Occipital lobe (tissue), 2 donors: ENCODE data around the gene MYBPHL. TPM values are rescaled to one million over a fixed set of nuclear protein-coding genes. Genes with fewer than 3 reads are reported as not detected.

Experiments
- DNase-seq: peaks from one replicate; lab custom pipeline; 2025; lab: John Stamatoyannopoulos, UW
- total RNA-seq: library from RNA; depleted of rRNA; stranded (reverse); fragments of >200 nt; gene quantifications from one replicate; pipeline ENCODE4 v1.2.3, GENCODE V29; 2014

MYBPHL gene
- total RNA-seq = not detected

DNA sequence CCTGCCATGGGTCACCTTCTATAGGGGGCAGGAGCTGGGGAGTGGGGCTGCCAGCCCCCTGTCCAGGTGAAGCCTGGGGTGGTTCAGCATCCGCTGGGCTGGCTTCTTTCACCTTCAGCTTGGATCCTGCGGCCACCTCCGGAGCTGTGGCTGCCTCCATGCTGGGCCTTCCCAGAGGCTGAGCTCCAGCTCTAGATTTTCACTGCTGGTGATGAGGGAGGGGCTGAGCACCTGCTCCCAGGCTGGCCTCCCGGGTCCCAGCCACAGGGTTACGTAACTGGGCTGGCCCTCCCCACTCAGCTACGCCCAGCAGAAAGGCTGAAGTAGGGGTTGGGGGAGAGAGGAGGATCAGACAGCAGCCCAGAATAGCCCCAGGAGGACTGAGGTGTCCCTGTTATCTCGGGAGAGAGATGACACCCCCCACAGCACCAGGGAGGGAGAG, at the start of gene MYBPHL:
MYBPHL (minus strand) TSS at position 180 of the 442 bp plus-strand sequence; CDS start at position 160, 20 bp downstream.
- no peak for DNase-seq

GRCh38 chr1:109356505-109356904, 49.7 kb upstream of the MYBPHL start:
- no peak for DNase-seq

GRCh38 chr1:109354929-109355328, 48.1 kb upstream of the MYBPHL start:
- no peak for DNase-seq

GRCh38 chr1:109351457-109351856, 44.6 kb upstream of the MYBPHL start:
- DNase-seq = no peak

- DNase-seq = no peak
These were observed 43.8 kb upstream of the MYBPHL start for GRCh38 chr1:109350655-109351054.

- DNase-seq = no peak
These were observed 43.4 kb upstream of the MYBPHL start for GRCh38 chr1:109350182-109350581.

GRCh38 chr1:109347511-109347910, 40.7 kb upstream of the MYBPHL start:
- DNase-seq = no peak

- DNase-seq = no peak
These were observed 35.4 kb upstream of the MYBPHL start for GRCh38 chr1:109341944-109342930.

GRCh38 chr1:109338608-109339007, 31.8 kb upstream of the MYBPHL start:
- no peak for DNase-seq

DNA sequence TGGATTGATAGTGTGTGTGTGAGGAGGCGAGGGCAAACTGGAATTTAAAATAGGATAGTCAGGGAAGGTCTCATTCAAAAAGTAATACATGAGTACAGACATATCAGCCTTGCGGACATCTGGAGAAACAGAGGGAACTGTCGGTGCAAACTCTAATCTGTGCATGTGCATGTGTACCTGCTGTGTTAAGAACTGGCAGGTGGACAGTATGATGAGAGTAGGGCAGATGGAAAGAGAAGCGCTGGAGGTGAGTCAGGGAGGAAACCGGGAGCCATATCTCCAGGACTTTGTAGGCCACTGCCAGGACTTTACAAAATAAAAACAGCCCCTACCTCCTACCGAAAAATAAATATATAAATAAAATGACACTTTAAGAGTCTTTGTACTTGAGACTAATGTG, 31.3 kb upstream of the MYBPHL start:
- no peak for DNase-seq

- no peak for DNase-seq
These were observed 28.3 kb upstream of the MYBPHL start for GRCh38 chr1:109335091-109335490.

DNA sequence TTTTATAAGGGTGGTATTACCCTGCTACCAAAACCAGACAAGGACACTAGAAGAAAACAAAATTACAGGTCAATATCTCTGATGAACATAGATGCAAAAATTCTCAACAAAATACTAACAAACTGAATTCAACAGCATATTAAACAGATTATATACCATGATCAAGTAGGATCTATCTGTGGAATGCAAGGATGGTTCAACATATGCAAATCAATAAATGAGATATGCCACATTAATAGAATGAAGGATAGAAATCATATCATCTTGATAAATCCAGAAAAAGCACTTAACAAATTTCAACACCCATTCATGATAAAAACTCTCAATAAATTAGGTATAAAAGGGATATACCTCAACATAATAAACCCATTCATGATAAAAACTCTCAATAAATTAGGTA, 24.3 kb upstream of the MYBPHL start:
- DNase-seq = no peak

GRCh38 chr1:109327285-109327684, 20.5 kb upstream of the MYBPHL start:
- peak; percentile 59 for DNase-seq

GRCh38 chr1:109322974-109323373, 16.2 kb upstream of the MYBPHL start:
- DNase-seq = peak; percentile 57

GRCh38 chr1:109319114-109319513, 12.3 kb upstream of the MYBPHL start:
- no peak for DNase-seq

DNA sequence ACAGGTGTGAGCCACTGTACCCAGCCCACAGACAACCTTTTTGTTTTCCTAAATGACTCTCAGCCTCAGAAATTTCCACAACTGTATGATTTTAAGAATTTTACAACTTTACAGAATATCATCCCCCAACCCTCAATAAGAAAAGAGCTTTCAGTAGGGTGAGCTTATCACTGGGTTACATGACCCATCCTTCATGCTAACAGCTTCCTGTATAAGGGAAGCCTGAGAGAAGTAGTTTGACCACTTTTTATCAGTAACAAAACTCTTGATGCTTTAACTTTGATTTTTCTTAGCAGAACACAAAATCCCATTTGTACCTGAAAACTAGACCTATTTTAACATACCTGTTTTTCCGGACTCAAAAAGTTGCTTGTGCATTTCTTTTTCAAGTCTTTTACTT, 9.7 kb upstream of the MYBPHL start:
- DNase-seq = no peak

- DNase-seq = no peak
These were observed 8.5 kb upstream of the MYBPHL start for GRCh38 chr1:109315288-109315687.

DNA sequence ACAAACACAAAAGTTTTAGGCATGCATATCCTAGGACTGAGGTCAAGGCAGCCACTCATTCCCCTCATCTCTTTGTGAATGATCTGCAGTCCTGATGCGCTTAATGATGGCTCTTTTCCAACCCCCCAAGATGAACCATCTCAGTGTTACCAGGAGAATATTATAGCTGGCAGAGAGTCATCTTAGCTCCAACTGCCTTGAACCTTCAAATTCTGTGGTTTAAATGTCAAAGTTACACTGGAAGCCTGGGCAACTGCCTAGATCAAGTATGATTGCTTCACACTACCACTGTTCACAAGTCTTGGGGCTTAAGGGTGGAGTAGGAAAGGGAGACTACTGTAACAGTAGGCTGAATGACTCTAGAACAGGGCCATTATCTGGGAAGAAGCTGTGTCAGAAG, 8.0 kb upstream of the MYBPHL start:
- DNase-seq = no peak

DNA sequence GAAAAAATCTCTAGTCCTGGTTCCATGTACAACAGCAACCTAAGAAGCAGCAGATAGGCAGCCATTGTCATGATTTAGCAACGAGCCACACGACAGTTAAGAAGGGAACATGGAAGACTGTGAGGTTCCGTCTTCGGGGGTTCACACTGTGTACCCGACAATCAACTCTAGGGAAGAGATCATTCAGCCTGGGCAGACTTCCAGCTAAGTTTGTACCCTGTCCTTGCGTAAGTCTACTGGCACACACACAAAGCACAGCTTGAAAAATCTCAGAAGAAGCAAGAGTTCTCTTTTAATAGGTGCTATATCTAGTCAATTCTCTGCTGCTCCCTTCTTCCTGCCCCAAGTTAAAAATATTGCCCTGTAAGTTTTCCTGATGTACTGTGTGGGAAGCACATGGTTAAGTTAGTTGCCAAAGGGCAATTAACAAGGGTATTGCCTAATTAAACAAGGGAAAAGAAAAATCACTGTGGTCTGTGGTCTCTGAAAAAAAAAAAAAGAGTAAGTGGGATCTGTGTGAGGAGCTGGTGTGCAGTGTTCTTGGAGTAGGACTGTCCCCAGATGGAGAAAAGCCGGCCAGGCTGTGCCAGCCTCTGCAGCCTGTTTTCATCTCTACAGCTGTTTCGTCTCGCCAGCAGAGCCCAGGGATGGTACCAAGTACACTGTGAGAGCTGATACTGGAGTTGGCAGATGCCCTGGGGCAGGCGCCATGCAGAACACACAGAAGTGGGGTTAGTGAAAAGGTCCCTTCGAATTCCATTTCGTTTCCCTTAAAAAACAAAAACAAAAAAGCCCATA, 6.4 kb upstream of the MYBPHL start:
- DNase-seq = peak; percentile 74

DNA sequence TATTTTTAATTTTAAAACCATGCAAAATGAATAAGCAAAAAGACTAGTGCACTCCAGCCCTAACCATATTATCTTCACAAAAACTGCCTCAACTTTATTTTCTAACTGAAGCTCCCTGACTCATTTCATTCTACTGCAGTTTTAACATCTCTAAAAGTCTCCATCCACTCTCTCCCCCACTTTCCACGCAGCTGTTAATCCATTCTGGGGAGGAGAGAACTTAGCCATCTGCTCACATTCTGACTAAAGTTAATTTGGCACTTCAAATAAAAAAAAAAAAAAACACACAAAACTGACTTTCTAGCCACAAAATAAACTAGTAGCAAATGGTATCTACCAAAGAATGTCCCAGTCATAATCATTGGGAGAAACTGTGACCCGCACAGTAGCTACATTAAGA, 5.4 kb upstream of the MYBPHL start:
- no peak for DNase-seq

DNA sequence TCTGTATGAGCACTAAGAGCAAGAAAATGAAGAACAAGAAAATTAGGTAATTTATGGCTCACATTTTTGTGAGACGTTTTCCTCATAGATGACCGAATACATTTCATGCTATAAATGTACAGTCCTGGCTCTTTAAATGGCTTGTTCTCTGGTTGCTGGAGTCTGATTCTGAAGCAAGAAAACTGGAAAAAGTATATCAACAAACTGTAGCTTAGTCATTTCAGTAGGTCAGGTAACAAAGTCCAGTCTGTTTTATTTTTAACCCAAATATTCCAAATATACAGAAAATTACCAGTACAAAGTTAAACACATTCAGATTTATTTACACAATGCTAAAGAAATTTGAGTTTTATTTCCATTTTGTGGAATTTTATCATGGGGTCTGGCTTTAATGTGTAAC, 2.5 kb upstream of the MYBPHL start:
- no peak for DNase-seq

DNA sequence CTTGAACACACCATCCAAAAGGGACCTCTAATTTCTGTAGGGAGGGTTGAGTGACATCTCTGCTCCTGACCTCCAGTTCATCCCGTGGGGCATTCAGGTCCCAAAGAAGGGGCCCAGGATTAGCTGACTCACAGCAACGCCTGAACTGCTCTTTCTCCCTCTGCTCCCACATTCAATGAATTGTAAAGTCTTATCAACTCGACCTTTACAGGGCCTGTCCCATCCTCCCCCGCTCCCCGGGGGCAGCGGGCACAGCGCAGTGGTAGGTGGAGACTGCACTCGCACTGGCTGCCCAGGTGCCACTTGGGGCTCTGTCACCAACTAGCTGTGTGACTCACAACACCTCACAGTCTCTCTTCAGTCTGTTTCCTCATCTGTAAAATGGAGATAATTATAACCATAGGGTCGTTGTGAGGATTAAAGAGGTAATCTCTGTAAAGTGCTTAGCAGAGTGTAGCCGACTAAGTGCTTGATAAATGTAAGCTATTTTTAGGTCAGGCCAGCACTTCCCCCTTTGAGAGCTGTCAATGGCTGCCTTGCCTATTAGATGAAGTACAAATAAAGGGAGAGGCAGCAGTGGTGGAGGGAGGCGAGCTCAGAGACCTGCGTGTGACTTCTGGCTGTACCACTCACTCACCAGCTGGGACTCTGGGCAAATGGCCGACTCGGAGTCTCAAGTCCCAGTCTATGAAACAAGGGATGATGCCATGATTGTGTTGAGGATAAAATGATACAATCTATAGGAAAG, 637 bp upstream of the MYBPHL start:
- peak; percentile 44 for DNase-seq
